ENCODE data around the gene RERG. TPM values are rescaled to one million over a fixed set of nuclear protein-coding genes. Genes with fewer than 3 reads are reported as not detected.
A peak's percentile ranks its signal among the peaks of the same experiment; 100 is the strongest.

The RERG gene
- total and polyA plus RNA-seq, 5 donors from 2014 or later = not detected

DNA sequence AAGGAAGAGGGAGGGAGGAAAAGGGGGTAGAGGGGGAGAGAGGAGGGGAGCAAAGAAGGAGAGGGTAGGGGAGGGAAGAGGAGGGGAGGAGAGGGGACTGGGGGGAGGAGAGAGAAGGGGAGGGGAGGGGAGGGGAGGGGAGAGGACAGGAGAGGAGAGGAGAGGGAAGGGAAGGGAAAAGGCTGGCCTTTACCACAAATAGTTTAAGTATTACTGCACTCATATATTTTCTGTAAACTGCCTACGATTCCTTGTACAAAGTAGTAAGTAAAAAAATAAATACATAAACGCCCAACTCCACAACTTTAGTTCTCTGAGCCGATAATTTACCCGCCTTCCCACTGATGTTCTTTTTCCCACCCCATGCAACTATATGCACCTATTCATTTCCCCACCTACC is 23.7 kb upstream of the RERG start:
- H3K4me1 ChIP-seq (ENCODE audit: control insufficient read depth, insufficient read depth, low read length, poor library complexity, severe bottlenecking) = no peaks in the 10 kb centered on the region

DNA sequence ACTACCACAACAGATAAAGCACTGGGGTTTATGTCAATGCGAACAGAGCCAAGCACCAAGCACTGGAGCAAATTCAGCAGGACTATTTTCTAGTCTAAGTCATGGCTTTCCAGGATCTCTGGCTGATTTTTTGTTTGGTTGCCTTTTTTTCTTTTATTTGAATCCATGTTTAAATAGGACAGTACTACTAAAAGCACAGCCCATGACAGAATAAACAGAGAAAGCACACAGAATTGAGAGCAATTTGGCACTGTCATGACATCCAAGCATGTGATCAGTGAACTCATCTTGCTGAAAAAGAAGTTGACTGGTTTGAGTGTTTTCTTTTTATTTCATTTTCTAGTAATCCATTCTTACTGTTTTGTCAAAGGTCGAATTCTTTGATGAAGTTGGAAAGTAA is 23.1 kb upstream of the RERG start:
- Histone ChIP-seq H3K27me3 (ENCODE audit: control insufficient read depth, insufficient read depth, low read length) (peaks cover 16% of the 10 kb centered on the region), H3K36me3 (ENCODE audit: control insufficient read depth, insufficient read depth, low read length) (no peaks in the 10 kb centered on the region), H3K27ac (ENCODE audit: insufficient read depth, low read length, poor library complexity, severe bottlenecking) (no peak overlapping the region), H3K4me1 (ENCODE audit: control insufficient read depth, insufficient read depth, low read length, poor library complexity, severe bottlenecking) (no peaks in the 10 kb centered on the region), H3K4me3 (ENCODE audit: low read depth, low read length) (no peak overlapping the region), H3K9me3 (ENCODE audit: control insufficient read depth in 2 of 2, low read length in 2 of 2) (peaks cover 0 to 4% of the 10 kb centered on the region in 2 experiments)
- ATAC-seq (ENCODE audit: low read depth in 2 of 2) = no peak
- no peaks in the 10 kb centered on the region for H3K36me3 Mint-ChIP-seq
- H3K27me3 Mint-ChIP-seq = peaks cover 25% of the 10 kb centered on the region
- H3K4me3 Mint-ChIP-seq = peak overlapping the region in 1 of 4 donors; percentile 29
- no peaks in the 10 kb centered on the region for H3K4me1 Mint-ChIP-seq
- H3K9me3 Mint-ChIP-seq = peaks cover 0 to 14% (median 0%) of the 10 kb centered on the region in 7 donors
- DNase-seq = no peak
- H3K27ac Mint-ChIP-seq = peak overlapping the region in 1 of 3 donors; percentile 40

More for the DNA sequence above, 23.7 kb upstream of the RERG start:
- Mint-ChIP-seq H3K36me3 (no peaks in the 10 kb centered on the region), H3K27me3 (peaks cover 25% of the 10 kb centered on the region), H3K27ac (no peak overlapping the region), H3K4me1 (no peaks in the 10 kb centered on the region), H3K9me3 (peaks cover 0 to 14% (median 0%) of the 10 kb centered on the region in 7 donors), H3K4me3 (no peak overlapping the region)
- H3K9me3 ChIP-seq (ENCODE audit: control insufficient read depth in 2 of 2, low read length in 2 of 2) = peaks cover 0 to 4% of the 10 kb centered on the region in 2 experiments
- ATAC-seq (ENCODE audit: low read depth in 2 of 2) (no peak), DNase-seq (no peak)
- H3K27ac ChIP-seq (ENCODE audit: insufficient read depth, low read length, poor library complexity, severe bottlenecking) = no peak overlapping the region
- peaks cover 10% of the 10 kb centered on the region for H3K27me3 ChIP-seq (ENCODE audit: control insufficient read depth, insufficient read depth, low read length)
- H3K4me3 ChIP-seq (ENCODE audit: low read depth, low read length) = no peak overlapping the region
- no peaks in the 10 kb centered on the region for H3K36me3 ChIP-seq (ENCODE audit: control insufficient read depth, insufficient read depth, low read length)

DNA sequence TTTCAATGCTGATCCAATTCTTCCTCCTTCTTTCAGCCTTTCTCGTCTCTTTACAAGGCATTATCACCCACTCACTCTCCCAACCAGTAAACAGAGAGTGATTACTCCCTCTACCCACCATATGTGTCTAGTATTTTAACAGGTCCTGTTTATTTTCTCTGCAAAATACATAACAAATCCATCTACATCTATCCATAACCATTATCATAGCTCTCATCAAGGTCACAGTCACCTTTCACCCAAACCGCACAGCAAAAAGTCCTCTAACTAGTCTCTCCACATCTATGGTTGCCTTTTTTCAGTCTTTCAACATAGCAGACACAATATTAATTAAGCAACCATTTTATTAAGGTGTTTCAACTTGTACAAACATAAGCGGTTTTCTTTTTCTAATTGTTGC is 21.9 kb upstream of the RERG start:
- Mint-ChIP-seq H3K9me3 (peaks cover 0 to 12% (median 0%) of the 10 kb centered on the region in 7 donors), H3K27me3 (peaks cover 25% of the 10 kb centered on the region), H3K27ac (no peak overlapping the region), H3K4me3 (no peak overlapping the region), H3K36me3 (no peaks in the 10 kb centered on the region), H3K4me1 (no peaks in the 10 kb centered on the region)
- Histone ChIP-seq H3K9me3 (ENCODE audit: control insufficient read depth in 2 of 2, low read length in 2 of 2) (peaks cover 0 to 4% of the 10 kb centered on the region in 2 experiments), H3K36me3 (ENCODE audit: control insufficient read depth, insufficient read depth, low read length) (no peaks in the 10 kb centered on the region), H3K27me3 (ENCODE audit: control insufficient read depth, insufficient read depth, low read length) (peaks cover 16% of the 10 kb centered on the region), H3K4me3 (ENCODE audit: low read depth, low read length) (no peak overlapping the region), H3K4me1 (ENCODE audit: control insufficient read depth, insufficient read depth, low read length, poor library complexity, severe bottlenecking) (no peaks in the 10 kb centered on the region), H3K27ac (ENCODE audit: insufficient read depth, low read length, poor library complexity, severe bottlenecking) (no peak overlapping the region)
- ATAC-seq (ENCODE audit: low read depth in 2 of 2) = no peak
- DNase-seq = no peak

- H3K27ac ChIP-seq (ENCODE audit: insufficient read depth, low read length, poor library complexity, severe bottlenecking) = no peak overlapping the region
- H3K36me3 ChIP-seq (ENCODE audit: control insufficient read depth, insufficient read depth, low read length) = no peaks in the 10 kb centered on the region
- Mint-ChIP-seq H3K4me1 (no peaks in the 10 kb centered on the region), H3K27me3 (peaks cover 32% of the 10 kb centered on the region), H3K27ac (no peak overlapping the region), H3K9me3 (peaks cover 0 to 4% (median 0%) of the 10 kb centered on the region in 7 donors), H3K36me3 (no peaks in the 10 kb centered on the region), H3K4me3 (no peak overlapping the region)
- ATAC-seq (ENCODE audit: low read depth in 2 of 2) (no peak), DNase-seq (no peak)
- no peak overlapping the region for H3K4me3 ChIP-seq (ENCODE audit: low read depth, low read length)
- no peaks in the 10 kb centered on the region for H3K9me3 ChIP-seq (ENCODE audit: control insufficient read depth in 2 of 2, low read length in 2 of 2)
- no peaks in the 10 kb centered on the region for H3K4me1 ChIP-seq (ENCODE audit: control insufficient read depth, insufficient read depth, low read length, poor library complexity, severe bottlenecking)
- peaks cover 11% of the 10 kb centered on the region for H3K27me3 ChIP-seq (ENCODE audit: control insufficient read depth, insufficient read depth, low read length)
Observed at GRCh38 chr12:15240898-15241297, 19.7 kb upstream of the RERG start.

DNA sequence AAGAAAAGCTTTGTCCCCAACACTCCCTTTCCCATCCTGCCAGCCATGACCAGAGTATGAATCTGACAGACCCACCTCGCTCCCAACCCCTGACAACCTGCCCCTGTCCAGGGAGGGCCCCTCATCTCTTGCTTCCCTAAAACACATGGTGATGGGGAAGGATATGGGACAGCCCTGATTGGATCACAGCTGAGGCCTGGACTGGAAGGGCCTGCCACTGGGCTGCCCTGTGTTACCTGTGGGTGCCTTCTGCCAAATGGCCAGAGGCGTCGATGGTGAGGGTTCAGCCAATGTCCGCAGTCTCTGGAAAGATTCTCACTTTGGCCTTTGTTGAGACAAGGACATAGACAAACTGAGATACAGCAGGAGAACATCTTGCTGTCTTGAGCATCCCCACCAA is 13.3 kb upstream of the RERG start:
- no peaks in the 10 kb centered on the region for H3K36me3 ChIP-seq (ENCODE audit: control insufficient read depth, insufficient read depth, low read length)
- no peaks in the 10 kb centered on the region for H3K4me1 ChIP-seq (ENCODE audit: control insufficient read depth, insufficient read depth, low read length, poor library complexity, severe bottlenecking)

GRCh38 chr12:15234011-15234410 is 12.8 kb upstream of the RERG start:
- peaks cover 13% of the 10 kb centered on the region for H3K27me3 Mint-ChIP-seq
- H3K4me3 ChIP-seq (ENCODE audit: low read depth, low read length) = no peak overlapping the region
- H3K36me3 ChIP-seq (ENCODE audit: control insufficient read depth, insufficient read depth, low read length) = no peaks in the 10 kb centered on the region
- no peaks in the 10 kb centered on the region for H3K4me1 ChIP-seq (ENCODE audit: control insufficient read depth, insufficient read depth, low read length, poor library complexity, severe bottlenecking)
- no peak overlapping the region for H3K4me3 Mint-ChIP-seq
- H3K4me1 Mint-ChIP-seq = no peaks in the 10 kb centered on the region
- H3K9me3 Mint-ChIP-seq = peaks cover 0 to 4% (median 0%) of the 10 kb centered on the region in 7 donors
- H3K36me3 Mint-ChIP-seq = no peaks in the 10 kb centered on the region
- H3K9me3 ChIP-seq (ENCODE audit: control insufficient read depth in 2 of 2, low read length in 2 of 2) = no peaks in the 10 kb centered on the region
- DNase-seq = no peak
- no peak for ATAC-seq (ENCODE audit: low read depth in 2 of 2)
- no peak overlapping the region for H3K27ac ChIP-seq (ENCODE audit: insufficient read depth, low read length, poor library complexity, severe bottlenecking)
- H3K27me3 ChIP-seq (ENCODE audit: control insufficient read depth, insufficient read depth, low read length) = peaks cover 8% of the 10 kb centered on the region
- no peak overlapping the region for H3K27ac Mint-ChIP-seq

More for the DNA sequence above, 13.3 kb upstream of the RERG start:
- Mint-ChIP-seq H3K9me3 (peaks cover 0 to 4% (median 0%) of the 10 kb centered on the region in 7 donors), H3K27me3 (peaks cover 18% of the 10 kb centered on the region), H3K27ac (no peak overlapping the region), H3K4me3 (no peak overlapping the region), H3K4me1 (no peaks in the 10 kb centered on the region), H3K36me3 (no peaks in the 10 kb centered on the region)
- Histone ChIP-seq H3K4me3 (ENCODE audit: low read depth, low read length) (no peak overlapping the region), H3K9me3 (ENCODE audit: control insufficient read depth in 2 of 2, low read length in 2 of 2) (no peaks in the 10 kb centered on the region), H3K27me3 (ENCODE audit: control insufficient read depth, insufficient read depth, low read length) (peaks cover 10% of the 10 kb centered on the region), H3K27ac (ENCODE audit: insufficient read depth, low read length, poor library complexity, severe bottlenecking) (no peak overlapping the region)
- ATAC-seq (ENCODE audit: low read depth in 2 of 2) (no peak), DNase-seq (no peak)

DNA sequence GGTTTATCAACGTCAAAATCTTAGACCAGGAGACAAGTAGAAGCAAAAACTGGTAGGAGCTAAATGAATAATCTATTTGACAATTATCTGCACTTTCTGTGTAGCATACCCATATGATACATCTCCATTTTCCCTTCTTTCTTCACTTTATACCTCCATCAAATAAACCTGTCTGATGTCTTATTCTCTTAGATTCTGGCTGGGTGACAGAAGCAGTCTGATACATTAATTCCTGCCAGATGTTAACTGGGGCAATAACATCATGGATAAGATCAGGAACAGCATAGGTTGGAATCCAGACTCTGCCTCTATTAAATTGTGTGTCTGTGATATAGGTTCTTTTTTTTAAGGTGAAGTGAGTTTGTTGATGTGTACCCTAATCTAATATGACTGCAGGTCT is 11.7 kb upstream of the RERG start:
- Mint-ChIP-seq H3K4me3 (no peak overlapping the region), H3K27me3 (peaks cover 9% of the 10 kb centered on the region)
- ATAC-seq (ENCODE audit: low read depth in 2 of 2) = no peak

DNA sequence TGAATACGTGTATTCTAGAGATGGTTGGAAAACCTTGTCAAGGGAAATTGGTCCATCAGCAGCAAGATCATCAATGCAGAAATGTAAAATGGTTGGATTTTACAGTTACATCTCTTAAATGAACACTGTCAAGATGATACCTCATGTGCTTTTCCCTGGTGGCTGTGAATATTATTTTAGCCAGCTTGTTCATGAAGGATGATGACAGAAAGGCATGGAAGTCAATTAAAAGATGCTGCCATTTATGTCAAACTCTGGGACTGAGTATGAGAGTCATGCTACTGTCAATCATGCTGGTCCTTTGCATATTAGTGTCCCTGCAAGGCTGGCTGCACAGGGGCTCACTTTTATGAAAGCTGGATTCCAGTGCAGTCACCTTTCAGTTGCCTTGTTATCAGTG is 10.3 kb upstream of the RERG start:
- Mint-ChIP-seq H3K4me3 (no peak overlapping the region), H3K9me3 (peaks cover 0 to 2% (median 0%) of the 10 kb centered on the region in 7 donors), H3K27me3 (peaks cover 11% of the 10 kb centered on the region), H3K36me3 (no peaks in the 10 kb centered on the region), H3K27ac (no peak overlapping the region), H3K4me1 (no peaks in the 10 kb centered on the region)
- H3K27me3 ChIP-seq (ENCODE audit: control insufficient read depth, insufficient read depth, low read length) = peaks cover 11% of the 10 kb centered on the region
- DNase-seq (no peak), ATAC-seq (ENCODE audit: low read depth in 2 of 2) (no peak)
- H3K36me3 ChIP-seq (ENCODE audit: control insufficient read depth, insufficient read depth, low read length) = no peaks in the 10 kb centered on the region
- no peaks in the 10 kb centered on the region for H3K4me1 ChIP-seq (ENCODE audit: control insufficient read depth, insufficient read depth, low read length, poor library complexity, severe bottlenecking)
- no peak overlapping the region for H3K4me3 ChIP-seq (ENCODE audit: low read depth, low read length)
- no peaks in the 10 kb centered on the region for H3K9me3 ChIP-seq (ENCODE audit: control insufficient read depth in 2 of 2, low read length in 2 of 2)
- no peak overlapping the region for H3K27ac ChIP-seq (ENCODE audit: insufficient read depth, low read length, poor library complexity, severe bottlenecking)

More for the DNA sequence above, 11.7 kb upstream of the RERG start:
- no peaks in the 10 kb centered on the region for H3K36me3 Mint-ChIP-seq
- H3K9me3 Mint-ChIP-seq = peaks cover 0 to 4% (median 0%) of the 10 kb centered on the region in 7 donors
- H3K27ac Mint-ChIP-seq = no peak overlapping the region
- H3K36me3 ChIP-seq (ENCODE audit: control insufficient read depth, insufficient read depth, low read length) = no peaks in the 10 kb centered on the region
- no peak overlapping the region for H3K27ac ChIP-seq (ENCODE audit: insufficient read depth, low read length, poor library complexity, severe bottlenecking)
- no peaks in the 10 kb centered on the region for H3K4me1 ChIP-seq (ENCODE audit: control insufficient read depth, insufficient read depth, low read length, poor library complexity, severe bottlenecking)
- DNase-seq = no peak
- peaks cover 8% of the 10 kb centered on the region for H3K27me3 ChIP-seq (ENCODE audit: control insufficient read depth, insufficient read depth, low read length)
- no peaks in the 10 kb centered on the region for H3K9me3 ChIP-seq (ENCODE audit: control insufficient read depth in 2 of 2, low read length in 2 of 2)
- no peaks in the 10 kb centered on the region for H3K4me1 Mint-ChIP-seq
- H3K4me3 ChIP-seq (ENCODE audit: low read depth, low read length) = no peak overlapping the region
